ENCODE measurements around the gene DSCAM. TPM values are rescaled to one million over a fixed set of nuclear protein-coding genes. Genes with fewer than 3 reads are reported as not detected.

Gene DSCAM
- total and polyA plus RNA-seq, 2 donors (not counting 3 experiments of a cell fraction or from before 2014, with no cell fraction given) = not detected

- no peak overlapping the region for H3K27ac ChIP-seq (ENCODE audit: insufficient read depth, low read depth, low read length)
- ChIA-PET CTCF (no interaction called here), POLR2A (no interaction called here)
- H3K9me1 ChIP-seq (replicated peaks; ENCODE audit: control insufficient read depth, extremely low read depth, insufficient read depth, low read length) = no peaks in the 10 kb centered on the region
- peaks cover 1% of the 10 kb centered on the region for H3K9me3 ChIP-seq (replicated peaks; ENCODE audit: control insufficient read depth, insufficient read depth, low read length)
- no peak overlapping the region for H2AFZ ChIP-seq (ENCODE audit: low read depth, low read length)
- H3K4me3 ChIP-seq (replicated peaks in 1 of 3; ENCODE audit: insufficient read depth in 1 of 3, low read depth in 1 of 3, low read length in 3 of 3) = no peak overlapping the region
- DNase-seq (ENCODE audit: low read depth, low spot score) (no peak), FAIRE-seq (no peak)
- no TSS peak for BruUV-seq (replicated peaks)
- no peaks in the 10 kb centered on the region for H4K20me1 ChIP-seq (replicated peaks; ENCODE audit: control insufficient read depth, extremely low read depth, insufficient read depth, low read length)
- no peaks in the 10 kb centered on the region for H3K79me2 ChIP-seq (ENCODE audit: control insufficient read depth, insufficient read depth, low read length)
- no peak overlapping the region for H3K9ac ChIP-seq (replicated peaks; ENCODE audit: extremely low read depth, insufficient read depth, low read length)
- no peaks in the 10 kb centered on the region for H3K4me1 ChIP-seq (ENCODE audit: control insufficient read depth, extremely low read depth, insufficient read depth, low read length)
- dilution Hi-C loops (cut with MboI; ENCODE audit: extremely low pct_ligation_motif_present, low sequenced_read_pairs) = no loop called here
- H3K27me3 ChIP-seq (ENCODE audit: control insufficient read depth in 2 of 2, insufficient read depth in 2 of 2, low read length in 2 of 2) = no peaks in the 10 kb centered on the region
- H3K4me2 ChIP-seq (ENCODE audit: insufficient read depth, low read length) = no peak overlapping the region
- TF ChIP-seq MYC (IDR thresholded peaks at IDR 0.05; ENCODE audit: low read depth, low read length) (no peak), POLR2AphosphoS5 (IDR thresholded peaks at IDR 0.05; ENCODE audit: insufficient read depth, low read depth, low read length) (no peak), POLR2A (IDR thresholded peaks at IDR 0.05; ENCODE audit: low read depth, low read length) (no peak), JUN (IDR thresholded peaks at IDR 0.05; ENCODE audit: borderline replicate concordance, insufficient read depth, insufficient read length, low read depth) (no peak), GATA2 (IDR thresholded peaks at IDR 0.05; ENCODE audit: insufficient read depth, insufficient read length, low read depth, low read length) (no peak), FOS (IDR thresholded peaks at IDR 0.05; ENCODE audit: borderline replicate concordance, insufficient read depth, low read length) (no peak), EZH2 (IDR thresholded peaks at IDR 0.05; ENCODE audit: borderline replicate concordance, low read depth, low read length, severe bottlenecking) (no peak)
- TF ChIP-seq, protein P1, sequence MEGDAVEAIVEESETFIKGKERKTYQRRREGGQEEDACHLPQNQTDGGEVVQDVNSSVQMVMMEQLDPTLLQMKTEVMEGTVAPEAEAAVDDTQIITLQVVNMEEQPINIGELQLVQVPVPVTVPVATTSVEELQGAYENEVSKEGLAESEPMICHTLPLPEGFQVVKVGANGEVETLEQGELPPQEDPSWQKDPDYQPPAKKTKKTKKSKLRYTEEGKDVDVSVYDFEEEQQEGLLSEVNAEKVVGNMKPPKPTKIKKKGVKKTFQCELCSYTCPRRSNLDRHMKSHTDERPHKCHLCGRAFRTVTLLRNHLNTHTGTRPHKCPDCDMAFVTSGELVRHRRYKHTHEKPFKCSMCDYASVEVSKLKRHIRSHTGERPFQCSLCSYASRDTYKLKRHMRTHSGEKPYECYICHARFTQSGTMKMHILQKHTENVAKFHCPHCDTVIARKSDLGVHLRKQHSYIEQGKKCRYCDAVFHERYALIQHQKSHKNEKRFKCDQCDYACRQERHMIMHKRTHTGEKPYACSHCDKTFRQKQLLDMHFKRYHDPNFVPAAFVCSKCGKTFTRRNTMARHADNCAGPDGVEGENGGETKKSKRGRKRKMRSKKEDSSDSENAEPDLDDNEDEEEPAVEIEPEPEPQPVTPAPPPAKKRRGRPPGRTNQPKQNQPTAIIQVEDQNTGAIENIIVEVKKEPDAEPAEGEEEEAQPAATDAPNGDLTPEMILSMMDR (IDR thresholded peaks at IDR 0.05; ENCODE audit: extremely low read depth in 1 of 2, insufficient read depth in 1 of 2, low read depth in 1 of 2, low read length in 2 of 2) = no peak
- TF ChIP-seq, protein P2, sequence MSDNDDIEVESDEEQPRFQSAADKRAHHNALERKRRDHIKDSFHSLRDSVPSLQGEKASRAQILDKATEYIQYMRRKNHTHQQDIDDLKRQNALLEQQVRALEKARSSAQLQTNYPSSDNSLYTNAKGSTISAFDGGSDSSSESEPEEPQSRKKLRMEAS (IDR thresholded peaks at IDR 0.05; ENCODE audit: insufficient read depth, insufficient read length) = no peak
- intact Hi-C loops (cut with micrococcal nuclease) = no loop called here
- no peaks in the 10 kb centered on the region for H3K36me3 ChIP-seq (ENCODE audit: control insufficient read depth in 2 of 2, extremely low read depth in 1 of 2, insufficient read depth in 2 of 2, low read length in 2 of 2)
Observed at GRCh38 chr21:40481764-40482163, 365.2 kb downstream of the DSCAM start.
